ENCODE results near the gene STRA6.

STRA6 gene

DNA sequence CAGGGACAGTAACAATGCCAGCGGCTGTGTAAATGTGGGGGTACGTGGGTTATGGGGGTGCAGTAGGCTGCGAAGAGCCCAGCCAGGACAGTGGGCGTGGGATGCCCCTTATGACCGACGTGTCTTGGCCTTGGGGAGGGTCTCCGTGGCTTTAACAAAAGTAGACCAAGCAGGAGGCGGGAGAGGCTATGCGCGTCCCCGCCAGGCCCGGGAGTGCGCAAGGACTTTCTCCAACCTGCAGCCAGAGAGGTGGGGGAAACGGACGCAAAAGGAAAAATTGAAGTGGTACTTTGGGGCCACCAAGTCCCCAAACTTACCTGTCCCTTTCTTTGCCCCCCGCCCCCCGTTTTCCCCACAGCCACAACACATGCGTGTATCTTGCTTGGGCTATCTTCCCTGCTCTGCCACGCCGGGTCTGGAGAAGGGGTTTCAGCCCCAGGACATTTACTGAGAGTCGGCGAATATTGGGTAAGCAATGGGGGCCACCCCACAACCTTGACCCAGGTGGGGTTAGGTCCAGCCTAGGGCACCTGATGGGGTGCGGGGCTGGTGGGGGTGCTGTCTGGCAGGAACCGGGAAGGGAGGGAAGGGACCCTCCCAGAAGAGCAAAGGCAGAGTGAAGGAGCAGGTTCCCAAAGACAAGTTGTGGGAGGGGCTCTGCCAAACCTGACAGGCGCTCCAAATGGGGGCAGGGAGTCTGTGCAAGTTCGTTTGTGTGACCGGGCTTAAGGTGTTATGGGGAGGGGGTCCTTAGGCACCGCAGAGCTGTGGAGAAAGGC, 71.5 kb downstream of the STRA6 start:
- no peak for ATAC-seq

GRCh38 chr15:74130155-74130848, 72.3 kb downstream of the STRA6 start, which contains the start of gene ISLR2:
TSS of gene ISLR2 (plus strand) at chr15:74130586. CDS start at chr15:74132755, 2,169 bp downstream.
- ATAC-seq = no peak

DNA sequence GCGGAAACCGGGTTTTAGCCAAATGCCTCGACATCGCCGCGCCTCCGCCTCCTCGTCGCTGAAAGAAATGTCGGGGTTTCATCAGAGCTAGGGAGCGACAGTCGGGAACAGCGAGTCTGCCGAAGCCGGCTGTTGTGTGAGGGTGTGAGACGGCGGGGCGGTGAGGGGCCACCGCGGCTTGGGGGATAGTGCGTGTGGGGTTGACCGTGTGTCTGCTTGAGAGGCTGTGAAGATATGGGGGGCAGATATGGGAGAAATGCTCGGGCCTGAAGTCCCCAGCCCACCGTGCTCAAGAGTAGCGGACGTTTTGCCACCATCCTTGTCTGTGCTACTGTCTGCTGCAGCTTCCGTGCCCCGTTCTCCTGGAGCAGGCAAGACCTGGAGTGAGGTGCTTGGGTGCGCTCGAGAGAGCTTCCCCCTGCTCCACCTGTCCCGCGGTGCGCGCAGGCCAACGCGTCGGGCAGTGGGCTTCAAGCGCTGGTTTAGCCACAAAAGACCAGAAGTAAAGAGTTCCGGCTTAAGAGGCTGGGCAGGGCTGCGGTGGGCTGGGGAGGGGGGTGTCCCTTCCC, 72.9 kb downstream of the STRA6 start:
- ATAC-seq = no peak

All from activated CD4-positive, CD25-positive, alpha-beta regulatory T cell treated with anti-CD3 and anti-CD28 coated beads, Interleukin-2, amount 50 U/mL, for 24 hours (primary cell).